GM12801 (cell line): ENCODE results near the gene PLD4.

Experiments
- CTCF ChIP-seq: IDR thresholded peaks from one replicate; pipeline ENCODE4 v1.5.1; 2011; ENCODE audit warnings: control low read depth; ENCODE audit not compliant: insufficient read length; ENCODE audit errors: extremely low read depth

The PLD4 gene

GRCh38 chr14:104932676-104933631, 8.3 kb downstream of the PLD4 start:
- TF ChIP-seq CTCF, result no peak

DNA sequence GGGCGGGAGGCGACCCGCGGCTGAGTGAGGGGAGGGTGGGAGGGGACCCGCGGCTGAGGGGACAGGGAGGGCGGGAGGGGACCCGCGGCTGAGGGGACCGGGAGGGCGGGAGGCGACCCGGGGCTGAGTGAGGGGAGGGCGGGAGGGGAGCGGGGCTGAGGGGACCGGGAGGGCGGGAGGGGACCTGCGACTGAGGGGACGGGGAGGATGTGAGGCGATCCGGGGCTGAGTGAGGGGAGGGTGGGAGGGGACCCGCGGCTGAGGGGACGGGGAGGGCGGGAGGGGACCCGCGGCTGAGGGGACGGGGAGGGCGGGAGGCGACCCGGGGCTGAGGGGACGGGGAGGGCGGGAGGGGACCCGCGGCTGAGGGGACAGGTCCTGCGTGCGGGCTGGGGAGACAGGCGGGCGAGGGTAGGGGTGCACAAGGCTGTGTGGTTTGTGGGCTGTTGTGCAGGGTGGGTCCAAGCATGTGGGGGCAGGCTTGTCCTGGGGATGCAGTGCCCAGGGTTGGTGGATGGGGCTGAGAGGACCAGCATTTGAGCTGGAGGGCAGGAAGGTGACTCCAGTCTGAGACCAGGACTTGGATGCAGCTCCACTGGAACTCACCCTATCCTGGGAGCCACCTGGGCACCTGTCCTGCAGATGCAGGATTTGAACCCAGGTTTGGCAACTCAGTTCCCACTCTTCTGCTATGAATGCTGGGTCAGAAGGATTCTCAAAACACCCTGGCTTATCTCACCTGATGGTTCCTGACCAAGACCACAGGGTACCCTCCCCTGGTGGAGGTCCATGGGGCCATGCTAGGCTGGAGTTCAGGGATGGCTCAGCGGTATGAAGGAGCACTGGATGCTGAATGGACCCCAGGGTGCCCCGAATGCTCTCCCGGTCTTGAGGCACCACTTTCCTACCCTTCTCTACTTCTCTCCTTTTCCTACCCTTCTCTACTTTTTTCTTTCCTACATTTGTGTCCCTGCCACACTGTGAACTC, 9.4 kb downstream of the PLD4 start:
- no peak for TF ChIP-seq CTCF

DNA sequence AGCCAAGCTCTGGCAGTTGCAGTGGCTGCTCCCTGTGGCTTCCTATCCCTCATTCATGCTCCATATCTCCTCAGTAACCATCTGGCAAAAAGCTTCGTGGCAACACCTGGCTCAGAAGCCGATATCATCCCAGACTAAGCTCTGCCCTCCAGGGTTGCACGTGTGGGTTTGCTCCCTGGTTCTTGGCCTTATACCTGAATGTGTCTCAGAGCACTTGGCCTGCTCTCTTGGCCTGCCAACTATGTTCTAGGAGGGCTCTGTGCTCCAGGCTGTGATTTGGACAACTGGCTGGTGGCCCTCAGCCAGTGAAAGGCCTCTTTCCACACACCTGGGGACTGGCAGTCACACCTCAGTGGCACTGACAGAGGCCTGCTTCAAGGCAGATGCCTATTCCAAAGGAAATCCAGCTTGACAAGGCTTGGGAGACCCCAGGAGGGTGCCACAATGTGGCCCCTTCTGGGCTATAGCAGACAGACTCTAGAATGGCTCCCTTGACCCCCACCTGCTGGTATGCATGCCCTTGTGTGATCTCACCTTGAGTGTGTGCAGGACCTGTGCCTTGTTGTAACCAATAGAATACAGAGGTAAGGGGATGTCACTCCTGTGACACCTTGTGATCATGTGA, 10.5 kb downstream of the PLD4 start:
- TF ChIP-seq CTCF, result no peak

- TF ChIP-seq CTCF, result no peak
Observed at GRCh38 chr14:104935955-104936354, 11.3 kb downstream of the PLD4 start.

DNA sequence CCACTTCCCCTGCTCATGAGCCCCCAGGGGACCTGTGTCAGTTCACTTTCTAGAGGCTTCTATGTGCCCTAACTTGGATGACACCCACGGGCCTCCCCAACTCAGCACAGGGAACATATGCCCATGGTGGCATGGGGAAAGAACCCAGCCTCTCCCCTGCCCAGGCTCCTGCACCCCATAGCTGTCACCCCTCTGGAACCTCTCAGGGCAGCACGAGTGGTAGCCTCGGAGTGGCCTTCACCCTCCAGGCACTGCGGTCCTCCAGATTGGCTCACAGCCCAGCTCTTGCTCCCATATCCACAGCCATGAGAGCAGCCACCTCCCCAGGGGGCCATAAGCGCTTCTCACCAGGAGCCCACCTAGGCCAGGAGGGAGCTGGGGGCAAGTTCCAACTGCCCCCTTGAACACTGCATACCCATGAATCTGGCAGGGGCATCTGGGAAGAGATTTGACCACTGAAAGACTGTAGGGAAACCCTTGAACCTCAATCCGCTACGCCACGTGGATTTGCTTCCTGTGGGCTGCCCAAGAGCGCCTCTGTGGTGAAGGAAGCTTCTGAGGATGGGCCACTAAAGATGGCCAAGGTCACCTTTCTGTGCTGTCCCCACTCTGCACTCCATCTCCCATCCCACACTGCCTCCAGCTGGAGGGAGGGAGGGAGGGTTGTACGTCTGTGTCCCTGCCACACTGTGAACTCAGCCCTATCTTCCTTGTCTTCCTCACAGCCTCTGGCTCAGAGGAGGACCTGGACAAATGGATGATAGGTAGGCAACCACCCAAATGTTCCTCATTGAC, 11.9 kb downstream of the PLD4 start:
- no peak for TF ChIP-seq CTCF

GRCh38 chr14:104937161-104937560, 12.5 kb downstream of the PLD4 start:
- no peak for TF ChIP-seq CTCF
